ENCODE measurements around the gene PIGW.
"Not testable (repeated sequence)": the region's sequence is repeated elsewhere in the genome, so short reads cannot be mapped to it uniquely, and the experiment has no call there.

The PIGW gene

GRCh38 chr17:36534840-36535668, at the start of gene PIGW, which contains the start of gene MYO19:
PIGW (plus strand) TSS chr17:36534987; CDS start chr17:36537102, 2,115 bp downstream.
MYO19 (minus strand) TSS chr17:36534868; CDS start chr17:36532538, 2,330 bp downstream.
- DNase-seq (ENCODE audit: low read depth) = peak; percentile 84

- DNase-seq (ENCODE audit: low read depth) = no peak
Measured at GRCh38 chr17:36485027-36485426, 49.8 kb upstream of the PIGW start.

- DNase-seq (ENCODE audit: low read depth) = no peak
Measured at GRCh38 chr17:36485805-36486203, 49.0 kb upstream of the PIGW start.

GRCh38 chr17:36486204-36487194, 48.3 kb upstream of the PIGW start, which contains the start of gene ZNHIT3:
ZNHIT3 (plus strand) TSS chr17:36486681; CDS start chr17:36486700, 19 bp downstream.
- peak; percentile 84 for DNase-seq (ENCODE audit: low read depth)

- no peak for DNase-seq (ENCODE audit: low read depth)
Measured at GRCh38 chr17:36493956-36494355, 40.8 kb upstream of the PIGW start.

GRCh38 chr17:36494674-36495073, 40.1 kb upstream of the PIGW start:
- DNase-seq (ENCODE audit: low read depth) = no peak

GRCh38 chr17:36495076-36495578, 39.7 kb upstream of the PIGW start:
- no peak for DNase-seq (ENCODE audit: low read depth)

- no peak for DNase-seq (ENCODE audit: low read depth)
Measured at GRCh38 chr17:36496018-36496789, 38.6 kb upstream of the PIGW start.

- DNase-seq (ENCODE audit: low read depth) = no peak
Measured at GRCh38 chr17:36498155-36498554, 36.6 kb upstream of the PIGW start.

GRCh38 chr17:36498560-36499300, 36.1 kb upstream of the PIGW start:
- no peak for DNase-seq (ENCODE audit: low read depth)

- DNase-seq (ENCODE audit: low read depth) = no peak
Measured at GRCh38 chr17:36500745-36501225, 34.0 kb upstream of the PIGW start.

GRCh38 chr17:36501351-36501750, 33.4 kb upstream of the PIGW start:
- DNase-seq (ENCODE audit: low read depth) = no peak

- DNase-seq (ENCODE audit: low read depth) = no peak
Measured at GRCh38 chr17:36501963-36502362, 32.8 kb upstream of the PIGW start.

- DNase-seq (ENCODE audit: low read depth) = no peak
Measured at GRCh38 chr17:36503456-36504155, 31.2 kb upstream of the PIGW start.

GRCh38 chr17:36504156-36504545, 30.6 kb upstream of the PIGW start:
- no peak for DNase-seq (ENCODE audit: low read depth)

GRCh38 chr17:36505171-36505570, 29.6 kb upstream of the PIGW start:
- no peak for DNase-seq (ENCODE audit: low read depth)

- no peak for DNase-seq (ENCODE audit: low read depth)
Measured at GRCh38 chr17:36506249-36506826, 28.4 kb upstream of the PIGW start.

GRCh38 chr17:36506831-36507230, 28.0 kb upstream of the PIGW start:
- no peak for DNase-seq (ENCODE audit: low read depth)

GRCh38 chr17:36507266-36507665, 27.5 kb upstream of the PIGW start:
- no peak for DNase-seq (ENCODE audit: low read depth)

GRCh38 chr17:36508439-36508838, 26.3 kb upstream of the PIGW start:
- not testable (repeated sequence) for DNase-seq (ENCODE audit: low read depth)

Measured in activated T-helper 9 cell treated with anti-CD3 and anti-CD28 coated beads, Interleukin-2, amount 50 U/mL, for 16 hours (primary cell).